SK-N-MC (cell line): ENCODE measurements around the gene ZNF316.

Experiments
- EZH2 ChIP-seq: fragments of 200-600 bp; sonication (generic); IDR thresholded peaks from one replicate; pipeline ENCODE4 v1.6.1; 2017; ENCODE audit warnings: antibody characterized with exemption
- POLR2AphosphoS5 ChIP-seq: IDR thresholded peaks from 2 replicates; pipeline ENCODE4 v1.6.1; 2012; ENCODE audit warnings: mild to moderate bottlenecking, low read depth, low read length, borderline replicate concordance

DNA sequence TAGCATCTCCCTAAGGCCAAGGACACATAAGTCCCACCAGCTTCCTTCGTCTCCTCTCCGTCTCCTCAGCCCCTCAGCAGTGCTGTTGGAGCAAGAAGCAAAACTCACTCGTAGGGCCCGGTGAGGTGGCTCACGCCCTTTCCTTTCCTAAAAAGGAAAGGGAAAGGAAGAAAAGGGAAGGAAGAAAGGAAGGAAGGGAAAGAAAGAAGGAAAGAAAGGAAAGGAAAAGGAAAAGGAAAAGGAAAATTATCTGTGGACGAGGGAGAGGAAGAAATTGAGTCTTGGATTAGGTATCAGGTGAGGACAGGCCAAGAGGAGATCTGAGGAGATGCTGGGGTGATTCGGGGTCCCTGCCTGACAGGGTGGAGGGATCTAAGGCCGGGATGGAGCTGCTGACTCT is 3.1 kb upstream of the ZNF316 start:
- TF ChIP-seq POLR2AphosphoS5 (no peak), EZH2 (no peak)
